ENCODE data around the gene SLC29A2. TPM values are rescaled to one million over a fixed set of nuclear protein-coding genes. Genes with fewer than 3 reads are reported as not detected.
"Not testable (repeated sequence)": the region's sequence is repeated elsewhere in the genome, so short reads cannot be mapped to it uniquely, and the experiment has no call there.

Gene SLC29A2
- total and polyA plus RNA-seq, 9 donors: 0.48 to 3.1 (median 0.78) TPM

DNA sequence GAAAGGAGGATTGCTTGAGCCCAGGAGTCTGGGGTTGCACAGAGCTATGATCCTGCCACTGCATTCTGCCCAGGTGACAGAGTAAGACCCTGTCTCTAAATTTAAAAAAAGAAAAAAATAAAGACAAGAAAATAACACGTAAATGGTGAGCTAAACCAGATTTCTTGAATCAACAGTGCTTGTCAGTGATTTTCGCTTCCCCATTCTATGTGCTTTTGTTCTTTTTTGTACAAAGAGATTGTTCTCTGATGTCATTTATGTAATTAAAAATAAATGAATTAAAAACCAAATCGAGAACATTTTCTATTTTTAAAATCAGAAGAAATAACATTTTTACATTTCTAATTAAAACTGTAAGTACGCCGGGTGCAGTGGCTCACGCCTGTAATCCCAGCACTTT, 19.8 kb upstream of the SLC29A2 start:
- no peak for DNase-seq
- intact Hi-C loops (cut with DNase I): no loop called here
- TF ChIP-seq POLR2A (IDR thresholded peaks at IDR 0.05) (no peak), EP300 (IDR thresholded peaks at IDR 0.05) (no peak)
- TF ChIP-seq, protein P1, sequence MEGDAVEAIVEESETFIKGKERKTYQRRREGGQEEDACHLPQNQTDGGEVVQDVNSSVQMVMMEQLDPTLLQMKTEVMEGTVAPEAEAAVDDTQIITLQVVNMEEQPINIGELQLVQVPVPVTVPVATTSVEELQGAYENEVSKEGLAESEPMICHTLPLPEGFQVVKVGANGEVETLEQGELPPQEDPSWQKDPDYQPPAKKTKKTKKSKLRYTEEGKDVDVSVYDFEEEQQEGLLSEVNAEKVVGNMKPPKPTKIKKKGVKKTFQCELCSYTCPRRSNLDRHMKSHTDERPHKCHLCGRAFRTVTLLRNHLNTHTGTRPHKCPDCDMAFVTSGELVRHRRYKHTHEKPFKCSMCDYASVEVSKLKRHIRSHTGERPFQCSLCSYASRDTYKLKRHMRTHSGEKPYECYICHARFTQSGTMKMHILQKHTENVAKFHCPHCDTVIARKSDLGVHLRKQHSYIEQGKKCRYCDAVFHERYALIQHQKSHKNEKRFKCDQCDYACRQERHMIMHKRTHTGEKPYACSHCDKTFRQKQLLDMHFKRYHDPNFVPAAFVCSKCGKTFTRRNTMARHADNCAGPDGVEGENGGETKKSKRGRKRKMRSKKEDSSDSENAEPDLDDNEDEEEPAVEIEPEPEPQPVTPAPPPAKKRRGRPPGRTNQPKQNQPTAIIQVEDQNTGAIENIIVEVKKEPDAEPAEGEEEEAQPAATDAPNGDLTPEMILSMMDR (IDR thresholded peaks at IDR 0.05): no peak
- Histone ChIP-seq H3K4me3 (no peak overlapping the region), H3K36me3 (no peaks in the 10 kb centered on the region), H3K9me3 (no peaks in the 10 kb centered on the region), H3K27me3 (no peaks in the 10 kb centered on the region), H3K27ac (no peak overlapping the region), H3K4me1 (ENCODE audit: insufficient read depth) (peaks cover under 1% of the 10 kb centered on the region)
- WGBS, 3 donors: 57 to 79% (median 78%) methylated on average over 6 of the region's 6 CpGs

DNA sequence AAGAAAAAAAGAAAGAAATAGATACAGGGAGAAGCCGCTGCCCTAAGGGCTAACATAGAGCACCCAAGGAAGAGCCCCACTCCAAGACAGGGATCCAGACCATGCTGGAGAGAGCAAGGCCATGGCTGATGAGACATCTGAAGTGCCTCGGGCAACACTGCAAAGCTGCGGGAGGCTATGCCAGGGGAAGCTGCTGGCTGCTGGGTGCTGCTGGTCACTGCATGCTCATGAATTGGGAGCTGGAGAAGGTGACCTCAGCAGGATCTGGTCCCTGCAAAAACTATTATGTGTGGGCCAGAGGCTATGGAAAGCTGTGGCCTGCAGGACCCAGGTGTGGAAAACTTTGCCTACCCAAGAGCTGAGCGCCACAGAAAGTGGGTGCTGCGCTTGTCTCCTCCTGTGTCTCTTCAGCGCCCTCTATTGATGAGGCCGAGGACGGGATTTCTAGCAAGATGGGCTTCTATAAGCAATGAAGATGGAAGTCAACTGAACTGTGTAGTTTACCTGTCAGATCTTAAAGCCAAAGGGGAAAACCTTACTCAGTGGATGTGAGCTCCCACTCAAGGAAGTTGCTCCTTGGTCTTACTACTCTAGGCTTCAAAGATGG, 17.3 kb upstream of the SLC29A2 start:
- Histone ChIP-seq H3K4me1 (ENCODE audit: insufficient read depth) (peaks cover 2% of the 10 kb centered on the region), H3K27ac (no peak overlapping the region), H3K4me3 (no peak overlapping the region), H3K9me3 (no peaks in the 10 kb centered on the region), H3K27me3 (no peaks in the 10 kb centered on the region), H3K36me3 (no peaks in the 10 kb centered on the region)
- WGBS, 3 donors: 30 to 33% (median 31%) methylated on average over 8 of the region's 8 CpGs
- DNase-seq: peak in 1 of 5 donors; percentile 36
- intact Hi-C loops (cut with DNase I): loop anchor here in 1 of 4 donors (10.0 kb wide), 1 partner anchor 84 kb away; no protein-coding TSS in a partner anchor
- TF ChIP-seq, protein P1 (IDR thresholded peaks at IDR 0.05): peak in 1 of 3 donors; percentile 12
- TF ChIP-seq POLR2A (IDR thresholded peaks at IDR 0.05): no peak

DNA sequence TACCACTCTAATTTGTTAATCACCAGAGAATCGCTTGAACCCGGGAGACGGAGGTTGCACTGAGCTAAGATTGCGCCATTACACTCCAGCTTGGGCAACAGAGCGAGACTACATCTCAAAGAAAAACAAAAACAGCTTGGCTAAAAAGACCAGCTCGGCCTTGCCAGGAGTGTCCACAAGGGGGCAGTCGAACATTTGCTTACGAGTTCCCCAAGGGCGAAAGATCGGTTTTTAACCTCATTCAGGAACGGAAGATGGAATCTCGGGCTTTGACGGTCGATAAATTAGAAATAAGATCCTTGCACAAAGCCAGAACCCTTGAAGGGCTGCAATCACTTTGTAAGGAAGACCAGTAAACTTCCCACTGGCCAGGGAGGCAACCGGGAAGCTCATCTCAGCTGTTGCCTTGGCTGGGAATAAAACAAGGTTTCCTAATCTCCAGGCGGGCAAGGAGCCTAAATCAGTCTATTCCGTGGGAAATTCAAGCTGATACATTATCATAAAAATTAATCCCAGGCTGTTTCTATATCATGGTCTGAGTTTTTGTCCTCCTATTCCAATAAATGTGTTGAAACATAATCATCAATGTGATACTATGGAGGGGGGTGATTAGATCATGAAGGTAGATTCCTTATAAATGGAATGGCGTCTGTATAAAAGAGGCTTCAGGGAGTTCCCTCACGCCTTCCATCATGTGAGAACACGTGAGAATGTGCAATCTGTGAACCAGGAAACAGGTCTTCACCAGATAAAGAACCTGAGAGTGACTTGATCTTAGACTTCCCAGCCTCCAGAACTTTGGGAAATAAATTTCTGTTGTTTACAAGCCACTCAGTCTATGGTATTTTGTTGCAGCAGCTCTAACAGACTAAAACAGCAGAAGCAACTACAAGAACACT, 14.9 kb upstream of the SLC29A2 start:
- TF ChIP-seq EP300 (IDR thresholded peaks at IDR 0.05) (no peak), POLR2A (IDR thresholded peaks at IDR 0.05) (no peak)
- TF ChIP-seq, protein P1 (IDR thresholded peaks at IDR 0.05): peak; percentile 54 to 78 (median 61)
- Histone ChIP-seq H3K4me1 (ENCODE audit: insufficient read depth) (peaks cover 2% of the 10 kb centered on the region), H3K4me3 (peak overlapping the region; percentile 8), H3K36me3 (no peaks in the 10 kb centered on the region), H3K27me3 (no peaks in the 10 kb centered on the region), H3K27ac (no peak overlapping the region), H3K9me3 (no peaks in the 10 kb centered on the region)
- intact Hi-C loops (cut with DNase I): loop anchor here in 1 of 4 donors (10.0 kb wide), 1 partner anchor 82 kb away; no protein-coding TSS in a partner anchor
- peak; percentile 68 to 85 (median 79) for DNase-seq
- WGBS, 3 donors: 7 to 9% (median 7%) methylated on average over 20 of the region's 20 CpGs

DNA sequence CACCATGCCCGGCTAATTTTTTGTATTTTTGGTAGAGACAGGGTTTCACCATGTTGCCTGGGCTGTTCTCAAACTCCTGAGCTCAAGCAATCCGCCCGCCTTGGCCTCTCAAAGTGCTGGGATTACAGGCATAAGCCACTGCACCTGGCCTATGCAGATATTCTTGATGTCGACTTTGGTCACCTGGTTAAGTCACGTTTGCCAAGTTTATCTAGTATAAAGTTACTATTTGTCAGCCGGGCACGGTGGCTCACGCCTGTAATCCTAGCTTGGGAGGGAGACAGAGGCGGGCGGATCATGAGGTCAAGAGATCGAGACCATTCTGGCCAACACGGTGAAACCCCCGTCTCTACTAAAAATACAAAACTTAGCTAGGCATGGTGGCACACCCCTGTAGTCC, 12.8 kb upstream of the SLC29A2 start:
- H3K4me1 ChIP-seq (ENCODE audit: insufficient read depth); H3K4me3 ChIP-seq; H3K27ac ChIP-seq; DNase-seq; H3K36me3 ChIP-seq; H3K27me3 ChIP-seq; H3K9me3 ChIP-seq: not testable (repeated sequence)
- intact Hi-C loops (cut with DNase I): loop anchor here in 1 of 4 donors (10.0 kb wide), 1 partner anchor 80 kb away; no protein-coding TSS in a partner anchor
- WGBS, 3 donors: 81 to 82% (median 81%) methylated on average over 13 of the region's 13 CpGs

DNA sequence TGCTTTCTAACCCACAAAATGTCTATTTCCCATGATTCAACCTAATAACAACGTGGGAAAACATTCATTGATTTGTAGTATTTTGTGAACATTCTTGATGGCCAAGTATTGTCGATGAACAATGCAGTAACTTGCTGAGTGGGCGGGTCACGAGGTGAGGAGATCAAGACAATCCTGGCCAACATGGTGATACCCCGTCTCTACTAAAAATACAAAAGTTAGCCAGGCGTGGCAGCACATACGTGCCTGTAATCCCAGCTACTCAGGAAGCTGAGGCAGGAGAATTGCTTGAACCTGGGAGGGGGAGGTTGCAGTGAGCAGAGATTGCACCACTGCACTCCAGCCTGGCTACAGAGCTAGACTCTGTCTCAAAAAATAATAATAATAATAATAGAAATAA, 8.7 kb upstream of the SLC29A2 start:
- not testable (repeated sequence) for H3K9me3 ChIP-seq; DNase-seq; H3K36me3 ChIP-seq; H3K27ac ChIP-seq; H3K4me1 ChIP-seq (ENCODE audit: insufficient read depth); H3K27me3 ChIP-seq; H3K4me3 ChIP-seq
- 18 to 25% (median 21%) methylated on average over 7 of the region's 7 CpGs for WGBS, 3 donors
- intact Hi-C loops (cut with DNase I): loop anchor here in 1 of 4 donors (10.0 kb wide), 1 partner anchor 75 kb away; no protein-coding TSS in a partner anchor

DNA sequence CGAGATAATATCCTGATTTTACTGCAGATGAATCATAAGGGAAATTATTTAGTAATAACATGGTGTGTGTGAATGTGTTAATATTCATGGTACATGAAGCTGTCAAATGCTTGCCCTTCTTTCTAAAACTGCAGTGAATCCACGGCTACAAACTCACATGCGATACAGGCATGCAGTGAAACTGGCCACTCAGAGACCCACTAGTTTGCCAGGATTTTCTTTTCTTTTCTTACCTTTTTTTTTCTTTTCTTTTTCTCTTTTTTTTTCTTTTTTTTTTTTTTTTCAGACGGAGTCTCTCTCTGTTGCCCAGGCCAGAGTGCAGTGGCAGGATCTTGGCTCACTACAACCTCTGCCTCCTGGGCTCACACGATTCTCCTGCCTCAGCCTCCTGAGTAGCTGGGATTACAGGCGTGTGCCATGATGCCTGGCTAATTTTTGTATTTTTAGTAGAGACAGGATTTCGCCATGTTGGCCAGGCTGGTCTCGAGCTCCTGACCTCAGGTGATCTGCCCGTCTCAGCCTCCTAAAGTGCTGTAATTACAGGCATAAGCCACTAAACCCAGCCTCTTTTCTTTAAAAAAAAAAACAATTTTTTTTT, 2.2 kb upstream of the SLC29A2 start:
- H3K27ac ChIP-seq; DNase-seq; H3K4me3 ChIP-seq; H3K36me3 ChIP-seq; intact Hi-C loops (cut with DNase I); H3K9me3 ChIP-seq; H3K4me1 ChIP-seq (ENCODE audit: insufficient read depth); H3K27me3 ChIP-seq: not testable (repeated sequence)
- 72 to 77% (median 72%) methylated on average over 9 of the region's 9 CpGs for WGBS, 3 donors
